Fibroblast of peridontal ligament (primary cell): ENCODE measurements around the gene CACNG7.
"Not testable (repeated sequence)": the region's sequence is repeated elsewhere in the genome, so short reads cannot be mapped to it uniquely, and the experiment has no call there.

Source experiments
- DNase-seq: peaks from one replicate; pipeline ENCODE4 v3.0.0-alpha.2; 2010; ENCODE audit errors: extremely low read depth

The CACNG7 gene, protein sequence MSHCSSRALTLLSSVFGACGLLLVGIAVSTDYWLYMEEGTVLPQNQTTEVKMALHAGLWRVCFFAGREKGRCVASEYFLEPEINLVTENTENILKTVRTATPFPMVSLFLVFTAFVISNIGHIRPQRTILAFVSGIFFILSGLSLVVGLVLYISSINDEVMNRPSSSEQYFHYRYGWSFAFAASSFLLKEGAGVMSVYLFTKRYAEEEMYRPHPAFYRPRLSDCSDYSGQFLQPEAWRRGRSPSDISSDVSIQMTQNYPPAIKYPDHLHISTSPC

DNA sequence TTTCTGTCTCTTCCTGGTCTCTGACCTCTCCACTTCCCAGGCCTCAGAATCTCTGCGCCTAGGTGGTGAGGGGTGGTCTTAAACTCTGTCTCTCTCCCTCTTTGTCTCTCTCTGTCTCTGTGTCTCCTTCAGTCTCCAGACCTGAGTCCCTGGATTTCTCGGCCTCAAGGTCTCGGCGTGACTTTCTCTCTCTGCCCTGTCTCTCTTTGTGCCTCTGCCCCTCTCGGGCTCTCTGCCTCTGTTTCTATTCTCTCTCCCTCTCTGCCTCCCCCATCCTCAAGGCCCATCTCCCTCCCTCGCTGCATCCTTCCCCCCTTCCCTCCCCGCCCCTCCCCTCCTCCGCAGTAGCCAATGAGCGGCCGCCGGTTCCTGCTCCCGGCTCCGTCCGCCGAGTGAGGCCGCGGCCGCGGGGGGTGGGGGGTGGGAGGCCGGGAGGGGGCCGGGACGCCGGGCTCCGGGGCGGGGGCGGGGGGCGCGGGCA lies at the start of gene CACNG7:
TSS of gene CACNG7 (plus strand) at position 344 of the 481 bp plus-strand sequence. CDS start 3,554 bp downstream, outside the sequence.
- DNase-seq = no peak

DNA sequence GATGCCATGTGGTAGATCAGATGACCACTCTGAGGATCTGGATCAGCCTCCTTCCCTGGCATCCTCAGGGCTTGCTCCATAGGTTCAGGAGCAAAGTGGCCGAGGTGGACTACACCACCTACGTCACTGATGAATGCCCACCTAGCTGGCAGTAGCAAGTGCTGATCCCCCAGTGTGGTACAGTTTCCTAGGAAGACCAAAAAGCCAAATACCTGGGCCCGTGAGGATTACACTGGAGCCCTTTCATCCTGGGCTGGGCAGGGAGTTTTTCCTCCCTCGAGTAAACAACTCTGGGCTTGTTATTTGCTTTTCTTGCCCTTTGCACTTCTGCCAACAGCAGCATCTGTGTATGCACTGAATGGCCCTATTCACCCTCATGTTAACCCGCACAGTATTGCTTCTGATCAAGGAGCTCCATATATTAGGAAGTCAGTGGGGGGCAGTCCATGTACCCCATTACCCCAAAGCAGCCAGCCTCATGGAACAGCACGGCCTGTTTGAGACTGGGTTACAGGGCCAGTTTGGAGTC lies 44.7 kb upstream of the CACNG7 start:
- DNase-seq = no peak

DNA sequence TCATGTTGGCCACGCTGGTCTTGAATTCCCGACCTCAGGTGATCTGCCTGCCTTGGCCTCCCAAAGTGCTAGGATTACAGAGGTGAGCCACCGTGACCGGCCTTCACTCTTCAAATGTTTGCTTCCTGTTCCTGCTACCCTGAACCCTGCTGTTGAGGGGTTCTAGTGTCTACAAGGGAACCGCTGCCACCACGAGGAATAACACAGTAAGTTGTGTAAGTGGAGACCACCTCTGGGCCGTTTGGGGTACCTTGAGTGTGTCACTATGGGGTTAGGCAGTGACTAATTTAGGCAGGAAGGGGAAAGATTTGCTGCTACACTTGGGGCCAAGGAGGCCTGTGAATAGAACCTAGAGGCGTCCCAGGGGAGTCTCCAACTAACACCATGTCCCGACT lies 43.6 kb upstream of the CACNG7 start:
- DNase-seq = no peak

DNA sequence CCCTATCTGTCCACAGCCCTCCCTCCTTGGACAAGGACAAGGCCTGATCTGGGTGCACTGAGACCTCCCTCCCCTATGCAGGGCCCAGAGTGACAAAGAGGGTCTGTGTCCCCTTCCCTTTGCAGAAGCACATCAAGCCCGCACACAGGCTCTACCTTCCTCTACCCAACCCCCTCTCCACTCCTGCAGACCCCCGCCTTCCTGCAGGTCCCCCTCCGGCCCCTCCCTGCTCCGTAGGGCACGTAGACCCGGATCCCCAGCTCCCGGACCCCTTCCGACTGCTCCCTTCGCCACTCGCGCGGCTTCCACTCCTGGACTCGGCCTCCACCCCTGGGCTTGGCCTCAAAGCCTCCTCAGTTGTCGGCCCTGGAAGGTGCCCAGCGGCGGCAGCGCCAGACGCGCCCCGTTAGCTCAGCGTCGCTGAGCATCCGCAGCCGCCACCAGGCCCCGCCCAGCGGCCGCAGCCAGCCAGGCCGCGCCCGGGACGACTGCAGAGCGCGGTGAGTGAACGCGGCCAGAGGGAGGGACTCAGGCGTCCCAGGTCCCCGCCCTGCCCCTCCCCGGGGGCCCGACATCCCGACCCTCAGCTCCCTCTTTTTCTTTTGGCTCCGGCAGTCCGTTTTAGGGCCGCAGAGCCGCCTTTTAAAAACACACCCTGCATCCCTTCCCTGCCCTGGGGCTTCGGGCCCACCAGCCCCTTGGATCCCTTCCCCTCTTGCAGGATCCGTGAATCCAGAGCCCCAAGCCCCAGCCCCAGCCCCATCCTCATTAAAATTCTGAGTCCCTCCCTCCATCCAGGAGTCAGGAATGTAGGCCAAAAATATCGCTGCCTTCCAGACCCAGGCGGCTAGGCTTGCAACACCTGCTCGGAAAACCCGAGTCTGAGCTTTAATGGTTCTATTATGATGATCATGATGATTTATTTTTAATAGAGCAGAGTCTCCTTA lies 42.9 kb upstream of the CACNG7 start:
- peak; percentile 70 for DNase-seq

DNA sequence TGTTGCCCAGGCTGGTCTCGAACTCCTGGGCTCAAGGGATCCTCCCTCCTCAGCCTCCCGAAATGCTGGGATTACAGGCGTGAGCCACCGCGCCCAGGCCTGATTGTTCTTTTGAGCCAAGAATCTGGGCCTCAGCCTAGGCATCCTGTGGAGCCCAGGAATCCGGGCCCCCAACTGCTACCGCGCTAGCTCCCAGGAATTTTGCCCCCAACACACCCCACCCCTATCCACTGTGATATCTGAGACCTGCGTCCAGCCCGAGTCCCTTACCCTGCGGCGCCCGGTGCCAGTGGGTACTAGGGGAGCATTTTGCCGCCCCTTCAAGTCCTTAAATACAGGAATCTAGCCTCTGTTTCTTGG lies 42.2 kb upstream of the CACNG7 start:
- no peak for DNase-seq

DNA sequence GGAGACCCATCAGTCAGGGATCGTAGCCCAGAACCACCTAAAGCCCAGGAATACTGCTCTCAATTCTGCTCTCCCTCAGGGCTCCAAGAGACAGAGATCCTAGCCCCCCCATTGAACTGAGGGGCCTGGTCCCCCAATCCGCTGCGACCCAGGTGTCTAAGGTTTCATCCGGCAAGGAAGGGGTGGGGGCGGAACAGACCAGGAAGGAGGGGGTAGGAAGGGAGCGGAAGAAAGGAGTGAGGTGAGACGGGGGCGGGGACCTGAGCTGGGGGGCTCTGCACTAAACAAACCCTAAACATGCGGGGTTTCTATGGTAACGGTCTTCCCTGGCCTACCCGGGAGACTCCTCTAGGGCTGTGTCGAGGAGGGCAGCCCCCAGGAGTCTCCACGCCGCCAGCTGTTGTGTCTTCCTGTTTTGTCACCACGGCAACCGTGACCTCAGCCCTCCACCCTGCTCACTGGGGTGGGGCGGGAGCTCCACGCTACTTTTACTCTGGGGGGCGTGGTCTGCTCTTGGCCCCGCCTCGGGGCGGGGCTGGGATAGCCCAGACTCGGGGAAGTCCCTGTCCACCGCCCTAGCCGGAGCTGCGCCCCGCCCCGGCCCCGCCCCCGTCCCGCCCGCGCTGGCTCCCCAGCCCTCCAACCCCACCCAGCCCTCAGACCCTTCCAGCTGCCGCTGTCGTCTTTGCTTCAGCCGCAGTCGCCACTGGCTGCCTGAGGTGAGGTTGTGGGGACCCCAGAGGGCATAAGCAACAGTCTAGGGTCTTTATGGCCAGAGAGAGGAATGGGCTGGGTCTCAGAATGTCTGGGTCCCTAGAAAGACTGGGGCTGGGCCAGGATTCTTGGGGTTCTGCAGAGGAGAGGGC lies 41.6 kb upstream of the CACNG7 start, which contains the start of gene MYADM:
TSS of gene MYADM (plus strand) at position 659 of the 866 bp plus-strand sequence. CDS start 5,647 bp downstream, outside the sequence.
- peak; percentile 98 for DNase-seq

DNA sequence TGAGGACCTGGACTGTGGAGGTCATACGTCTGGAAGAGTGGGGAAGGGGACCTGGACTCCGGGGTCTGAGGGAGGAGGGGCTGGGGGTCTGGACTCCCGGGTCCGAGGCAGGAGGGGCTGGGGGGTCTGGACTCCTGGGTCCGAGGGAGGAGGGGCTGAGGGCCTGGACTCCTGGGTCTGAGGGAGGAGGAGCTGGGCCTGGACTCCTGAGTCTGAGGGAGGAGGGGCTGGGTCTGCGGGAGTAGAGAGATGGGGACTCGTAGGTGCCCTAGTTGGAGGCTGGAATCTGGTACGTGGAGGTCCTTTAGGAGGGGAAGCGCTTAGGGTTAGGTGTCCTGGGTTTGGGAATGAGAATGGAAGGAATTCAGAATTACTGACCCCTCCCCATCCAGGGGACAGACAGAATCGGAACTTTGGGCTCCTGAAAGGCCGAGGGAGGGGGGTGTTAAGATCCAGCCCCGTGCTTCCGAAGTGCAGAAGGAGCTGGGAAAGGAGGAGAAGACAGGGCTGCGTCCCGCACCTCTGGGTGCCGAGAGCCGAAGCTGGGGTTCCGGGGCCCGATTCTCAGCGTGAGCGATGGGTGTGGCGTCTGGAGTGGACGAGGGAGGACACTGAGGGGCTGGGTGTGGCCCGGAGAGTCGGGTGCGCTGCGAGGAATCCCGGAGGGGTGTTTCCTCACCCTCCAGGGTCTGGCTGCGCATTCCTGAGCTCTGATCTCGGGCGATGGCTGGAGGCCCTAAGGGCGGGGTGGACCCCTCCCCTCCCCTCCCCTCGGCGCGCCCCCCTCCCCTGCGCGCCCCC lies 40.8 kb upstream of the CACNG7 start:
- DNase-seq = peak; percentile 51

DNA sequence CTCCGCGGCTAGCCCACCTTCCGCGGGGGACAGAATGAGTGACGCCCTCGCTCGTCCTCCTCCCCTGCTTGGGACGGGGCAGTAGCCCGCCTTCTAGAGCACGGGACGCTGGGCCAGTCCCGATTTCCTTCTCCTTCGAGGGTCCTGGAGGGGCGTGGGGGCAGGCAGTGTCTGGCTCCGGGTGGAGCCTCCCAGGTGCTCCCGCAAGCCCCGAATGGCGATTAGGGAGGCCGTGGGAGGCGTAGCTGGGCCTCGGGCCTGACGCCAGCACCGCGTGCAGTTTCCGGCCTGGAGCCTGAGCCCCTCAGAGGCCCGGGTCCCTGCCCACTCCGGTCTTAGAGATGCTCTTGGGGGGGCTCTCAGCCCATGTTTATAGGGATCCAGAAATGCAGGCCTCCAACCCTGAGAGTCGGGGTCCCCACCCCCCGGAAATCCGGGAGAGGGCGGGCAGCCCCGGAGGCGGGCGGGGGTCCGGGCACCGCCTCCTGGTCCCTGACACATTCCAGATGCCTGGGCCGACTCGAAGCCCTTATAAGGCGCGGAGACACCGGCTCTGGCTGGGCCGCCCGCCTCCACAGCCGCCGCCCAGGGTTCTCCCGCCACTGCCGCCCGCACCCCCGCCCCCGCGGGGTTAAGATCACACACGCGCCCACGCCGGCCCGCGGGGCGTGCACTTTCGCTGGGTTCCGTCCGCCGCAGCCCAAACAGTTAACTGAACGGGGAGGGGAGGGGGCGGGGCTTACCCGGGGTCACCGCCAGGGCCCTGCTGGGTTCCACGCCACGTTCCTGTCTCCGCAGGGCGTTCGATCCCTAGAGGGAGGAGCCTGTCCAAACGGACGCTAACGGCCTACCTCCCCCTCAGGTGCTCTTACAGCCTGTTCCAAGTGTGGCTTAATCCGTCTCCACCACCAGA lies 39.9 kb upstream of the CACNG7 start:
- DNase-seq = peak; percentile 81

DNA sequence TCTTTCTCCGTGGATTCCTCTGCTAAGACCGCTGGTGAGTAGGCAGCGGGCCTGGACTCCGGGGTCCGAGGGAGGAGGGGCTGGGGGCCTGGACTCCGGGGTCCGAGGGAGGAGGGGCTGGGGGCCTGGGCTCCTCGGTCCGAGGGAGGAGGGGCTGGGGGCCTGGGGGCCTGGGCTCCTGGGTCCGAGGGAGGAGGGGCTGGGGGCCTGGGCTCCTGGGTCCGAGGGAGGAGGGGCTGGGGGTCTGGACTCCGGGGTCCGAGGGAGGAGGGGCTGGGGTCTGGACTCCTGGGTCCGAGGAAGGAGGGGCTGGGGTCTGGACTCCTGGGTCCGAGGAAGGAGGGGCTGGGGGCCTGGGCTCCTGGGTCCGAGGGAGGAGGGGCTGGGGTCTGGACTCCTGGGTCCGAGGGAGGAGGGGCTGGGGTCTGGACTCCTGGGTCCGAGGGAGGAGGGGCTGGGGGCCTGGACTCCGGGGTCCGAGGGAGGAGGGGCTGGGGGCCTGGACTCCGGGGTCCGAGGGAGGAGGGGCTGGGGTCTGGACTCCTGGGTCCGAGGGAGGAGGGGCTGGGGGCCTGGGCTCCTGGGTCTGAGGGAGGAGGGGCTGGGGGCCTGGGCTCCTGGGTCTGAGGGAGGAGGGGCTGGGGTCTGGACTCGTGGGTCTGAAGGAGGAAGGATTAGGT lies 39.1 kb upstream of the CACNG7 start:
- DNase-seq = not testable (repeated sequence)

DNA sequence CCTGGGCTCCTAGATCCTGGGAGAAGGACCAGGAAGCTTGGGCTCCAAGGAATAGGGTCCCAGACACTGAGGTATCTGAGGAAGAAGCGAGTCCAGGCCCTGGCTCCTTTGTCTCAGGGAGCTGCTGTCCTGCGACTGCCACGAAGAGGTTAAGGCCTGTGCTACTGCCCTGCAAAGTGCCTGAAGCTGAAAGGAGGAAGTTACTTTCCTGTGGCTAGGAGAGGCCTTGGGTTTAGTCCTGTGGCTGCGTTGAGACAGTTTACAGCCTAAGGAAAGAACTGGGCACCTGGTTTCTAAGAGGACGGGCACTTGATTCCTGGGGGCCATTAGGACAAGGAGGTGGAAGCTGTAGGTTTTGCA lies 38.6 kb upstream of the CACNG7 start:
- DNase-seq = no peak

DNA sequence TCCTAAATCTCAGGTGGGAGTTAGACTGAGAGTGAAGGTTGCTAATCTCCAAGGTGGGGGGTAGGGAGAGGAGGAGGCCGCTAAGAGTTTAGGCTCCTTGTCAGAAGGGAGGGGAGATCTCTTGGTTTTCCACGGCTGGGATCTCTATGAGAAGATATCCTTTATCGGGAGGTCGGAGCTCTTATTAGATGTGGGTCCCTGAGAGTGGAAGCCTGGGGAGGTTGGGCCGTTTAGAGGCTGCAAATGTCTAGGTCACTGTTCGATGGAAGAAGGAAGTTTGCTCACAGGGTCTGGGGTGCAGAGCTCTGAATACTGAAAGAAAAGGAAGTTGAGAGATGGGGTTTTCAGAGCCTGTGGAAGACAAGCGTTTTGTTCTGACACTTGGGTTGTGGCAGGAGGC lies 37.6 kb upstream of the CACNG7 start:
- DNase-seq = no peak

DNA sequence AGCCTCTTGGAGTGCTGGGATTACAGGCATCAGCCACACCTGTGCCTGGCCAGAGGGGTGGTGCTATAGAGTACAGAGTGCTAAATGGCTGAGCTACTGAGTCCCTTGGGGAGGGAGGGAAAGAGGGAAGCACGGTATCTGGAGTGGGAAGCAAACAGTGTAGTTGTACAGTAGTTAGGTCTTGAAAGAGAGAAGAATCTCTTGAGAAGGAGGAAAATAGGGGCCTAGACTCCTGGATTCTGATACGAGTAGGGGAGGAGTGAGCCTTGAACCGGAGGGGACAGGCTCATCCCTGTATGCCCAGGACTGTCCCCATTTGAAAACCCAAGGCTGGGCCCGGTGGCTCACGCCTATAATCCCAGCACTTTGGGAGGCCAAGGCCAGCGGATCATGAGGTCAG lies 36.3 kb upstream of the CACNG7 start:
- no peak for DNase-seq

DNA sequence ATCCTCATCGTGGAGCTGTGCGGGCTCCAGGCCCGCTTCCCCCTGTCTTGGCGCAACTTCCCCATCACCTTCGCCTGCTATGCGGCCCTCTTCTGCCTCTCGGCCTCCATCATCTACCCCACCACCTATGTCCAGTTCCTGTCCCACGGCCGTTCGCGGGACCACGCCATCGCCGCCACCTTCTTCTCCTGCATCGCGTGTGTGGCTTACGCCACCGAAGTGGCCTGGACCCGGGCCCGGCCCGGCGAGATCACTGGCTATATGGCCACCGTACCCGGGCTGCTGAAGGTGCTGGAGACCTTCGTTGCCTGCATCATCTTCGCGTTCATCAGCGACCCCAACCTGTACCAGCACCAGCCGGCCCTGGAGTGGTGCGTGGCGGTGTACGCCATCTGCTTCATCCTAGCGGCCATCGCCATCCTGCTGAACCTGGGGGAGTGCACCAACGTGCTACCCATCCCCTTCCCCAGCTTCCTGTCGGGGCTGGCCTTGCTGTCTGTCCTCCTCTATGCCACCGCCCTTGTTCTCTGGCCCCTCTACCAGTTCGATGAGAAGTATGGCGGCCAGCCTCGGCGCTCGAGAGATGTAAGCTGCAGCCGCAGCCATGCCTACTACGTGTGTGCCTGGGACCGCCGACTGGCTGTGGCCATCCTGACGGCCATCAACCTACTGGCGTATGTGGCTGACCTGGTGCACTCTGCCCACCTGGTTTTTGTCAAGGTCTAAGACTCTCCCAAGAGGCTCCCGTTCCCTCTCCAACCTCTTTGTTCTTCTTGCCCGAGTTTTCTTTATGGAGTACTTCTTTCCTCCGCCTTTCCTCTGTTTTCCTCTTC lies 35.1 kb upstream of the CACNG7 start:
- DNase-seq = no peak

DNA sequence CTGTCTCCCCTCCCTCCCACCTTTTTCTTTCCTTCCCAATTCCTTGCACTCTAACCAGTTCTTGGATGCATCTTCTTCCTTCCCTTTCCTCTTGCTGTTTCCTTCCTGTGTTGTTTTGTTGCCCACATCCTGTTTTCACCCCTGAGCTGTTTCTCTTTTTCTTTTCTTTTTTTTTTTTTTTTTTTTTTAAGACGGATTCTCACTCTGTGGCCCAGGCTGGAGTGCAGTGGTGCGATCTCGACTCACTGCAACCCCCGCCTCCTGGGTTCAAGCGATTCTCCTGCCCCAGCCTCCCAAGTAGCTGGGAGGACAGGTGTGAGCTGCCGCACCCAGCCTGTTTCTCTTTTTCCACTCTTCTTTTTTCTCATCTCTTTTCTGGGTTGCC lies 34.5 kb upstream of the CACNG7 start:
- DNase-seq = no peak

DNA sequence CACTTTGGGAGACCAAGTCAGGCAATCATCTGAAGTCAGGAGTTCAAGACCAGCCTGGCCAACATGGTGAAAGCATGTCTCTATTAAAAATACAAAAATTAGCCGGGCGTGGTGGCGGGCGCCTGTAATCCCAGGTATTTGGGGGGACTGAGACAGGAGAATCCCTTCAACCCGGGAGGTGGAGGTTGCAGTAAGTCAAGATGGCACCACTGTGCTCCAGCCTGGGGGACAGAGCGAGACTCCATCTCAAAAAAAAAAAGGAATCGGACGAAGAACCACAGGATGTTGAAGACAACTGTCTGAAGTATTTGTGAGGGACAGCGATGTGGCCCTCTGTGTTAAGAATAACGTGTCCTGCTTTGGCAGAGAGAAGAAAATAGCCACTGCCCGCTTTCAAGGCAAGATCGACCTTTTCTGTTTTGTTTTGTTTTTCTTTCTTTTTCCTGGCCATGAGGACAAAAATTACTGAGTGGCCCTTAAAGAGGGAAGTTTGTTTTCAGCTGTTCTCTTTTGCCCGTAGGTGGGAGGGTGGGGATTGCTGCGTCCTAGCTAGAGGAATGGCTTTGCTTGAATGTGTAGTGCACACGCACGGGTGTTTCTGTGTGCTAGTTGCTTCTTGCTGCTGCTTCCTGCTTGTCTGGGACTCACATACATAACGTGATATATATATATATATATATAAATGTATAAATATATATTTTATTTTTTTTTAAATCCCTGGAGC lies 33.3 kb upstream of the CACNG7 start:
- DNase-seq = no peak

DNA sequence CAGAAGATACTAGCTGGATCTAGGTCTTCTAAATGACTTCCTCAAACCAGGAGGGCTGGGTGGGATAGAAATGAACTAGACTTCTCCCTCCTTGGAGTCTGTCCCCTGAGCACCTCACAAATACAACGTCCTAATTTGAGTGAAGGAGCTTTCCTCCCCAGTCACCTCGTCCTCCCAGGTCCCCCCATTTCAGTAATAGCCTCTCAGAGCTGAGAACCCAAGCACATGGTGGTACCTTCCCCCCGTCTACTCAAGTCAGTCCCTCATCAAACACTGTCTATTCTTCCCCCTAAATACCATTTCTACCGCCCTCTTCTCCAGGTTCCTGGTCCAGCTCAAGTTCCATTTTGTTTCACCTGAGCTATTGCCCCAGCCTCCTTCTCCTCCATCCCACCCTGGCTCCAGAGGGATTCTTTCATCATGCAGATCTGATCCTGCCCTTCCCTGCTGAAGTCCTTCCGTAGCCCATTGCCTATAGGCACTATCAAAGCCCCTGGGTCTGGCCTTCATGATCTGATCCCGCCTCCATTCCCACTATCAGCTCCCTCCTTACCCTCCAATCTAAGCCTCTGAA lies 32.3 kb upstream of the CACNG7 start:
- no peak for DNase-seq

DNA sequence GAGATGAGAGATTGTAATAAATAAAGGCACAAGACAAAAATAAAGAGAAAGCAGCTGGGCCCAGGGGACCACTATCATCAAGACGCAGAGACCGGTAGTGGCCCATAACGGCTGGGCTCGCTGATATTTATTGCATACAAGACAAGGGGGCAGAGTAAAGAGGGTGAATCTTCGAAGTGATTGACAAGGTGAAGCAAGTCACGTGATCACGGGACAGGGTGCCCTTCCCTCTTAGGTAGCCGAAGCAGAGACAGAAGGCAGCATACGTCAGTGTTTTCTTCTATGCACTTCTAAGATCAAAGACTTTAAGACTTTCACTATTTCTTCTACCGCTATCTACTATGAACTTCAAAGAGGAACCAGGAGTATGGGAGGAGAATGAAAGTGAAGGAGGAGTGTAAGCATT lies 31.7 kb upstream of the CACNG7 start:
- no peak for DNase-seq
